Smooth muscle cell (in vitro differentiated cells): Measurements from ENCODE around the gene U2AF2. TPM values are rescaled to one million over a fixed set of nuclear protein-coding genes. Genes with fewer than 3 reads are reported as not detected.

Source experiments
- DNase-seq: peaks from one replicate; lab custom pipeline; 2025; ENCODE audit not compliant: unreplicated experiment; lab: John Stamatoyannopoulos, UW
- H2AFZ ChIP-seq: fragments of 200-600 bp; sonication (generic); 2 replicates; pipeline ENCODE4 v1.6.0; 2016; ENCODE audit warnings: antibody characterized with exemption, low read depth, mild to moderate bottlenecking
- H3F3A ChIP-seq: fragments of 200-600 bp; sonication (generic); 2 replicates; pipeline ENCODE4 v1.6.0; 2017; ENCODE audit warnings: antibody characterized with exemption, low read depth
- H3K27ac ChIP-seq: fragments of 200-600 bp; sonication (generic); 2 replicates; pipeline ENCODE4 v1.5.1; 2016; ENCODE audit warnings: low read depth, mild to moderate bottlenecking
- H3K27me3 ChIP-seq: fragments of 200-600 bp; sonication (generic); 2 replicates; pipeline ENCODE4 v1.6.1; 2016; ENCODE audit warnings: low read depth, mild to moderate bottlenecking
- H3K36me3 ChIP-seq: fragments of 200-600 bp; sonication (generic); 2 replicates; pipeline ENCODE4 v1.5.1; 2016; ENCODE audit warnings: low read depth
- H3K4me1 ChIP-seq: fragments of 200-600 bp; sonication (generic); 2 replicates; pipeline ENCODE4 v1.5.1; 2016; ENCODE audit warnings: low read depth
- H3K4me2 ChIP-seq: fragments of 200-600 bp; sonication (generic); 2 replicates; pipeline ENCODE4 v1.6.0; 2016; ENCODE audit warnings: mild to moderate bottlenecking
- H3K4me3 ChIP-seq: fragments of 200-600 bp; sonication (generic); 2 replicates; pipeline ENCODE4 v1.5.1; 2016; ENCODE audit warnings: mild to moderate bottlenecking
- H3K79me2 ChIP-seq: fragments of 200-600 bp; sonication (generic); 2 replicates; pipeline ENCODE4 v1.6.0; 2016; ENCODE audit warnings: low read depth, mild to moderate bottlenecking
- H3K9ac ChIP-seq: fragments of 200-600 bp; sonication (generic); 2 replicates; pipeline ENCODE4 v1.6.0; 2016; ENCODE audit warnings: low read depth
- H3K9me3 ChIP-seq: fragments of 200-600 bp; sonication (generic); replicated peaks from 2 replicates; pipeline ENCODE4 v1.5.1; 2016; ENCODE audit warnings: low read depth
- H4K20me1 ChIP-seq: fragments of 200-600 bp; sonication (generic); 2 replicates; pipeline ENCODE4 v1.6.0; 2016; ENCODE audit warnings: low read depth
- CTCF ChIP-seq: fragments of 200-600 bp; sonication (generic); IDR thresholded peaks from 2 replicates; pipeline ENCODE4 v1.5.1; 2017; ENCODE audit warnings: borderline replicate concordance, mild to moderate bottlenecking, antibody characterized with exemption; ENCODE audit not compliant: insufficient read depth, poor library complexity, severe bottlenecking
- WGBS: methylation state at CpG from one replicate; pipeline ENCODE4 v1.1.7; 2016; ENCODE audit warnings: low lambda C conversion rate; 5-methylcytosine and 5-hydroxymethylcytosine counted together
- polyA plus RNA-seq: library from polyadenylated mRNA; unstranded; fragments of >200 nt; fragmentation: Nextera tagmentation; extraction: Ambion mirVana; gene quantifications from 2 replicates; pipeline ENCODE4 v1.2.1, GENCODE V29; 2016
- total RNA-seq: library from RNA; depleted of rRNA; stranded (reverse); fragments of >200 nt; gene quantifications from 2 replicates; pipeline ENCODE4 v1.2.3, GENCODE V29; 2014

The U2AF2 gene
- total and polyA plus RNA-seq, 2 experiments from 2014 or later: 8.4 to 70.7 TPM

- Histone ChIP-seq H3K9me3 (no peaks in the 10 kb centered on the region), H4K20me1 (peaks cover 8% of the 10 kb centered on the region), H3K9ac (no peak overlapping the region), H3K4me3 (no peak overlapping the region), H3K36me3 (no peaks in the 10 kb centered on the region), H3K79me2 (no peaks in the 10 kb centered on the region), H3K27ac (no peak overlapping the region), H2AFZ (no peak overlapping the region), H3F3A (peaks cover 12% of the 10 kb centered on the region), H3K27me3 (no peaks in the 10 kb centered on the region), H3K4me1 (no peaks in the 10 kb centered on the region), H3K4me2 (no peak overlapping the region)
- no peak for DNase-seq
- 98% methylated on average over 9 of the region's 9 CpGs for WGBS
- TF ChIP-seq CTCF: no peak
Measured at GRCh38 chr19:55621205-55621672, 33.6 kb upstream of the U2AF2 start.

- no peak overlapping the region for H2AFZ ChIP-seq
- TF ChIP-seq CTCF: no peak
- no peaks in the 10 kb centered on the region for H3K27me3 ChIP-seq
- no peak overlapping the region for H3K4me2 ChIP-seq
- no peak overlapping the region for H3K27ac ChIP-seq
- no peaks in the 10 kb centered on the region for H3K36me3 ChIP-seq
- H3K4me1 ChIP-seq: no peaks in the 10 kb centered on the region
- H3K79me2 ChIP-seq: no peaks in the 10 kb centered on the region
- H3F3A ChIP-seq: peaks cover 12% of the 10 kb centered on the region
- no peaks in the 10 kb centered on the region for H3K9me3 ChIP-seq
- 97% methylated on average over 19 of the region's 55 CpGs for WGBS
- no peak for DNase-seq
- no peak overlapping the region for H3K4me3 ChIP-seq
- peaks cover 8% of the 10 kb centered on the region for H4K20me1 ChIP-seq
- H3K9ac ChIP-seq: no peak overlapping the region
Measured at GRCh38 chr19:55621673-55622231, 33.1 kb upstream of the U2AF2 start.

GRCh38 chr19:55622242-55622969 is 32.4 kb upstream of the U2AF2 start:
- Histone ChIP-seq H3K4me2 (no peak overlapping the region), H3F3A (peaks cover 12% of the 10 kb centered on the region), H3K27ac (no peak overlapping the region), H3K79me2 (no peaks in the 10 kb centered on the region), H3K9me3 (no peaks in the 10 kb centered on the region), H4K20me1 (peaks cover 8% of the 10 kb centered on the region), H3K9ac (no peak overlapping the region), H3K4me1 (no peaks in the 10 kb centered on the region), H3K36me3 (no peaks in the 10 kb centered on the region), H3K4me3 (no peak overlapping the region), H2AFZ (no peak overlapping the region), H3K27me3 (no peaks in the 10 kb centered on the region)
- 96% methylated on average over 40 of the region's 40 CpGs for whole genome bisulfite sequencing
- TF ChIP-seq CTCF: no peak
- DNase-seq: no peak

- H3K9ac ChIP-seq: no peak overlapping the region
- H3K36me3 ChIP-seq: no peaks in the 10 kb centered on the region
- 97% methylated on average over 7 of the region's 7 CpGs for WGBS
- no peak overlapping the region for H3K4me2 ChIP-seq
- H3K4me1 ChIP-seq: no peaks in the 10 kb centered on the region
- H3K79me2 ChIP-seq: no peaks in the 10 kb centered on the region
- no peaks in the 10 kb centered on the region for H3K27me3 ChIP-seq
- TF ChIP-seq CTCF: no peak
- H3K27ac ChIP-seq: no peak overlapping the region
- no peaks in the 10 kb centered on the region for H3K9me3 ChIP-seq
- no peak overlapping the region for H2AFZ ChIP-seq
- H3F3A ChIP-seq: peaks cover 12% of the 10 kb centered on the region
- H4K20me1 ChIP-seq: peaks cover 8% of the 10 kb centered on the region
- H3K4me3 ChIP-seq: no peak overlapping the region
- DNase-seq: no peak
Measured at GRCh38 chr19:55623130-55623529, 31.7 kb upstream of the U2AF2 start.
